HepG2 (cell line): ENCODE results near the gene PRSS53. TPM values are rescaled to one million over a fixed set of nuclear protein-coding genes. Genes with fewer than 3 reads are reported as not detected.
A peak's percentile ranks its signal among the peaks of the same experiment; 100 is the strongest.

ENCODE experiments used
- ATF1 ChIP-seq: IDR thresholded peaks from 2 replicates; pipeline ENCODE4 v1.6.1; 2016; ENCODE audit warnings: mild to moderate bottlenecking, control low read depth
- FOXA3 ChIP-seq: IDR thresholded peaks from 2 replicates; pipeline ENCODE4 v1.6.1; 2016; ENCODE audit warnings: missing genetic modification reagents, missing compliant biosample characterization
- GLI4 ChIP-seq: sonication (generic); formaldehyde crosslinking; IDR thresholded peaks from 2 replicates; pipeline ENCODE4 v1.5.1; 2020; ENCODE audit warnings: missing genetic modification reagents, mild to moderate bottlenecking, moderate library complexity, borderline replicate concordance
- HOMEZ ChIP-seq: IDR thresholded peaks from 2 replicates; pipeline ENCODE4 v1.6.1; 2016; ENCODE audit warnings: low read depth
- KLF6 ChIP-seq: IDR thresholded peaks from 2 replicates; pipeline ENCODE4 v1.8.0; 2016; ENCODE audit warnings: missing biosample characterization, missing genetic modification reagents
- MZF1 ChIP-seq: sonication (generic); formaldehyde crosslinking; IDR thresholded peaks from 2 replicates; pipeline ENCODE4 v1.8.1; 2023; ENCODE audit warnings: mild to moderate bottlenecking, missing genetic modification reagents, borderline replicate concordance
- NR2F2 ChIP-seq: IDR thresholded peaks from 2 replicates; pipeline ENCODE4 v1.6.1; 2012; ENCODE audit warnings: low read depth, inconsistent platforms, borderline replicate concordance
- RBFOX2 ChIP-seq: fragments of 200-400 bp; formaldehyde crosslinking; IDR thresholded peaks from 2 replicates; pipeline ENCODE4 v1.6.1; 2017; ENCODE audit warnings: low read depth, mild to moderate bottlenecking, low read length
- RFXAP ChIP-seq: sonication (generic); formaldehyde crosslinking; IDR thresholded peaks from 2 replicates; pipeline ENCODE4 v1.4.0; 2020; ENCODE audit warnings: missing genetic modification reagents, borderline replicate concordance
- RXRA ChIP-seq: sonication (generic); formaldehyde crosslinking; IDR thresholded peaks from 2 replicates; pipeline ENCODE4 v1.5.1; 2020; ENCODE audit warnings: missing genetic modification reagents
- TARDBP ChIP-seq: sonication (generic); formaldehyde crosslinking; IDR thresholded peaks from 2 replicates; pipeline ENCODE4 v1.8.0; 2022; ENCODE audit warnings: mild to moderate bottlenecking, missing genetic modification reagents
- ZBTB10 ChIP-seq: sonication (generic); formaldehyde crosslinking; IDR thresholded peaks from 2 replicates; pipeline ENCODE4 v1.4.0; 2020; ENCODE audit warnings: missing genetic modification reagents, borderline replicate concordance
- ZBTB43 ChIP-seq: sonication (generic); formaldehyde crosslinking; conservative IDR thresholded peaks from 2 replicates; pipeline ENCODE4 v1.4.0; 2020; ENCODE audit warnings: missing genetic modification reagents
- ZFYVE20 ChIP-seq: sonication (generic); formaldehyde crosslinking; IDR thresholded peaks from 2 replicates; pipeline ENCODE4 v1.8.0; 2023; ENCODE audit warnings: low read depth, mild to moderate bottlenecking, moderate library complexity, missing genetic modification reagents, borderline replicate concordance
- ZMYM2 ChIP-seq: sonication (generic); formaldehyde crosslinking; IDR thresholded peaks from 2 replicates; pipeline ENCODE4 v1.8.0; 2022; ENCODE audit warnings: mild to moderate bottlenecking, missing genetic modification reagents
- ZNF205 ChIP-seq: IDR thresholded peaks from 2 replicates; pipeline ENCODE4 v1.6.1; 2018; ENCODE audit warnings: missing biosample characterization, missing genetic modification reagents
- ZNF335 ChIP-seq: sonication (generic); formaldehyde crosslinking; IDR thresholded peaks from 2 replicates; pipeline ENCODE4 v1.4.0; 2020; ENCODE audit warnings: missing genetic modification reagents
- ZNF354B ChIP-seq: sonication (generic); formaldehyde crosslinking; IDR thresholded peaks from 2 replicates; pipeline ENCODE4 v1.8.0; 2022; ENCODE audit warnings: mild to moderate bottlenecking, missing genetic modification reagents
- ZNF512B ChIP-seq: sonication (generic); formaldehyde crosslinking; IDR thresholded peaks from 2 replicates; pipeline ENCODE4 v1.5.1; 2020; ENCODE audit warnings: missing genetic modification reagents, mild to moderate bottlenecking, borderline replicate concordance
- ZNF616 ChIP-seq: sonication (generic); formaldehyde crosslinking; IDR thresholded peaks from 2 replicates; pipeline ENCODE4 v1.5.0; 2020; ENCODE audit warnings: low read depth, mild to moderate bottlenecking, missing genetic modification reagents
- ZNF737 ChIP-seq: sonication (generic); formaldehyde crosslinking; IDR thresholded peaks from 2 replicates; pipeline ENCODE4 v1.5.0; 2020; ENCODE audit warnings: missing genetic modification reagents, mild to moderate bottlenecking, borderline replicate concordance
- polyA plus RNA-seq, 8 experiments: library from polyadenylated mRNA; depleted of rRNA in 3 of 8; stranded (reverse) in 7 of 8; unstranded in 1 of 8; fragments of >200 nt; fragmentation: Illumina TruSeq in 4 of 8; extraction: Trizol in 4 of 8; gene quantifications; 2 replicates each; pipeline versions ENCODE4 v1.2.1 to v1.2.3, GENCODE V29; 2011 to 2016; ENCODE audit warnings: low read depth in 4 of 8, missing spikeins in 1 of 8, mixed read lengths in 1 of 8; ENCODE audit not compliant: insufficient read depth in 1 of 8
- total RNA-seq, 5 experiments: library from RNA; depleted of rRNA; stranded (reverse); fragments of >200 nt; fragmentation: Illumina TruSeq; extraction: Trizol; gene quantifications; 2 replicates each; pipeline ENCODE4 v1.2.3, GENCODE V29; 2016; ENCODE audit warnings: low read depth in 1 of 5

PRSS53 gene
- total and polyA plus RNA-seq, 2 of the 13 experiments (the other 11 are each of a cell fraction or from before 2014, with no cell fraction given), result 2.2 to 7.4 TPM

GRCh38 chr16:31073970-31074813 lies 14.6 kb downstream of the PRSS53 start, which contains the start of the genes ZNF646 and ZNF668 (continued):
- TF ChIP-seq GLI4 (CRISPR knock-in tag), result peak; percentile 98
- peak; percentile 75 for TF ChIP-seq FOXA3 (CRISPR knock-in tag)
- peak; percentile 95 for TF ChIP-seq ATF1
- peak; percentile 75; the same call in 1 of the 2 replicates for TF ChIP-seq ZNF354B (CRISPR knock-in tag)
- TF ChIP-seq RBFOX2, result peak; percentile 87
- peak; percentile 67; the same call in 1 of the 2 replicates for TF ChIP-seq ZBTB43
- TF ChIP-seq ZNF616 (CRISPR knock-in tag), result no peak
- no peak for TF ChIP-seq ZFYVE20
- TF ChIP-seq HOMEZ (CRISPR knock-in tag), result peak; percentile 25; the same call in 1 of the 2 replicates
- TF ChIP-seq RFXAP, result no peak
- peak; percentile 26; the same call in 1 of the 2 replicates for TF ChIP-seq ZBTB10 (CRISPR knock-in tag)
- TF ChIP-seq TARDBP (CRISPR knock-in tag), result peak; percentile 97
- peak; percentile 55; the same call in 1 of the 2 replicates for TF ChIP-seq KLF6 (CRISPR knock-in tag)
- no peak for TF ChIP-seq ZMYM2 (CRISPR knock-in tag)
- no peak for TF ChIP-seq NR2F2
- TF ChIP-seq ZNF512B (CRISPR knock-in tag), result no peak; the same call in 1 of the 2 replicates
- peak; percentile 94 for TF ChIP-seq ZNF205 (CRISPR knock-in tag)
- TF ChIP-seq MZF1 (CRISPR knock-in tag), result no peak; the same call in 1 of the 2 replicates
- no peak for TF ChIP-seq ZNF737 (CRISPR knock-in tag)
- peak; percentile 58 for TF ChIP-seq RXRA (CRISPR knock-in tag)
- peak; percentile 89 for TF ChIP-seq ZNF335 (CRISPR knock-in tag)
